Measurements from ENCODE around the gene MAP2K3.

GRCh38 chr17:21289175-21289901 lies 4.8 kb downstream of the MAP2K3 start:
- TF ChIP-seq JUN (IDR thresholded peaks at IDR 0.05): no peak
- no peak for TF ChIP-seq CHD2 (IDR thresholded peaks at IDR 0.05; ENCODE audit: low read length, partially characterized antibody)
- no peak for TF ChIP-seq CTCF (IDR thresholded peaks at IDR 0.05)
- no peak for TF ChIP-seq CEBPB (IDR thresholded peaks at IDR 0.05)
- TF ChIP-seq REST (IDR thresholded peaks at IDR 0.05): no peak
- TF ChIP-seq EP300 (IDR thresholded peaks at IDR 0.05): no peak
- TF ChIP-seq CBX8 (IDR thresholded peaks at IDR 0.05): no peak
- no peak for TF ChIP-seq TP53 (CRISPR knock-in tag; IDR thresholded peaks at IDR 0.05)
- TF ChIP-seq ZFP36 (IDR thresholded peaks at IDR 0.05; ENCODE audit: borderline replicate concordance, partially characterized antibody): no peak
- no peak for TF ChIP-seq SMC3 (IDR thresholded peaks at IDR 0.05)
